Adrenal gland (tissue), 5 donors: ENCODE data around the gene KCTD5.
"Not testable (repeated sequence)": the region's sequence is repeated elsewhere in the genome, so short reads cannot be mapped to it uniquely, and the experiment has no call there.

ENCODE experiments used
- POLR2A ChIP-seq, 2 donors: fragments of 450-650 bp; IDR thresholded peaks; one replicate each; pipeline ENCODE4 v1.6.1; 2017; ENCODE audit warnings: antibody characterized with exemption in 2 of 2, mild to moderate bottlenecking in 2 of 2, moderate library complexity in 1 of 2
- TF ChIP-seq, protein P1 (sequence below), 6 experiments: fragments of 450-650 bp in 4 of 6; fragments of 200-600 bp in 2 of 6; sonication (generic) in 1 of 6; IDR thresholded peaks; 1 replicate in 5 of 6; 2 replicates in 1 of 6; pipeline versions ENCODE4 v1.5.1 to v1.8.0; 2016 to 2021; ENCODE audit warnings: antibody characterized with exemption in 6 of 6, mild to moderate bottlenecking in 2 of 6, moderate library complexity in 1 of 6
- donor health status: DM: no; HTN: no; CAD: no.

DNA sequence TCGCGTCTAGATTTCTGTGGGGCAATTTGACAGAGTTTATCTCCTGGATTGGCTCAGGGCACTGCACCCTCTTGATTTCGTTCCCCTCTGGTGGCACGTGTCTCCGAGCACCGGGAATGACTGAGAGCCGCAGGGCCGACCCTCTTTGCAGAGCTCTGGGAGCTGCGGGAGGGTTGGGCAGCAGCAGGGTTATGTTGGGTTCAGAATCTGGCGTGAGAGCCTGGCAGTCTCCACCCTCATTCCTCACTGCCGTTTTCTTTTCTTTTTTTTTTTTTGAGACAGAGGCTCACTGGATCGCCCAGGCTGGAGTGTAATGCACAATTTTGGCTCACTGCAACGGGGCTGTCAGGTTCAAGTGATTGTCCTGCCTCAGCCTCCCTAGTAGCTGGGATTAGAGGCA lies 7.1 kb downstream of the KCTD5 start:
- TF ChIP-seq, protein P1, sequence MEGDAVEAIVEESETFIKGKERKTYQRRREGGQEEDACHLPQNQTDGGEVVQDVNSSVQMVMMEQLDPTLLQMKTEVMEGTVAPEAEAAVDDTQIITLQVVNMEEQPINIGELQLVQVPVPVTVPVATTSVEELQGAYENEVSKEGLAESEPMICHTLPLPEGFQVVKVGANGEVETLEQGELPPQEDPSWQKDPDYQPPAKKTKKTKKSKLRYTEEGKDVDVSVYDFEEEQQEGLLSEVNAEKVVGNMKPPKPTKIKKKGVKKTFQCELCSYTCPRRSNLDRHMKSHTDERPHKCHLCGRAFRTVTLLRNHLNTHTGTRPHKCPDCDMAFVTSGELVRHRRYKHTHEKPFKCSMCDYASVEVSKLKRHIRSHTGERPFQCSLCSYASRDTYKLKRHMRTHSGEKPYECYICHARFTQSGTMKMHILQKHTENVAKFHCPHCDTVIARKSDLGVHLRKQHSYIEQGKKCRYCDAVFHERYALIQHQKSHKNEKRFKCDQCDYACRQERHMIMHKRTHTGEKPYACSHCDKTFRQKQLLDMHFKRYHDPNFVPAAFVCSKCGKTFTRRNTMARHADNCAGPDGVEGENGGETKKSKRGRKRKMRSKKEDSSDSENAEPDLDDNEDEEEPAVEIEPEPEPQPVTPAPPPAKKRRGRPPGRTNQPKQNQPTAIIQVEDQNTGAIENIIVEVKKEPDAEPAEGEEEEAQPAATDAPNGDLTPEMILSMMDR (IDR thresholded peaks at IDR 0.05): not testable (repeated sequence)
- TF ChIP-seq POLR2A (IDR thresholded peaks at IDR 0.05): not testable (repeated sequence)
